Measurements from ENCODE around the gene NOD1.

NOD1 gene

DNA sequence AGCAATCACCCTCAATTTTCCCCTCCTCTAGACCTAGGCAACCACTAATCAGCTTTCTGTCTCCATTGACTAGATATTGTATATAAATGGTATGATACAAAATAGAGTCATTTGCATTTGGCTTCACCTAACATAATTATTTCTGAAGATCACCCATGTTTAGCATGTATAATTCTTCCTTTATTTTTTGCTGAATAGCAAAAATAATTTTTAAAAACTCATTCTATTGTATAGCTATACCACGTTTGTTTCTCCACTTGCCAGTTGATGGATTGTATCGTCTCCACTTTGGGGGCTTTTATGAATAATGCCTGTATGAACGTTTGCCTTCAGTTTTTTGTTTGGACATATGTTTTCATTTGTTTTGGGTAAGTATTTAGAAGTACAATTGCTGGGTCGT is 98.8 kb downstream of the NOD1 start:
- H3K27me3 ChIP-seq (ENCODE audit: insufficient read depth, poor library complexity, severe bottlenecking) = no peaks in the 10 kb centered on the region
- ATAC-seq (ENCODE audit: low read depth) (no peak), DNase-seq (ENCODE audit: low spot score) (no peak)
- H3K4me3 ChIP-seq (ENCODE audit: severe bottlenecking) = no peak overlapping the region
- TF ChIP-seq, protein P1, sequence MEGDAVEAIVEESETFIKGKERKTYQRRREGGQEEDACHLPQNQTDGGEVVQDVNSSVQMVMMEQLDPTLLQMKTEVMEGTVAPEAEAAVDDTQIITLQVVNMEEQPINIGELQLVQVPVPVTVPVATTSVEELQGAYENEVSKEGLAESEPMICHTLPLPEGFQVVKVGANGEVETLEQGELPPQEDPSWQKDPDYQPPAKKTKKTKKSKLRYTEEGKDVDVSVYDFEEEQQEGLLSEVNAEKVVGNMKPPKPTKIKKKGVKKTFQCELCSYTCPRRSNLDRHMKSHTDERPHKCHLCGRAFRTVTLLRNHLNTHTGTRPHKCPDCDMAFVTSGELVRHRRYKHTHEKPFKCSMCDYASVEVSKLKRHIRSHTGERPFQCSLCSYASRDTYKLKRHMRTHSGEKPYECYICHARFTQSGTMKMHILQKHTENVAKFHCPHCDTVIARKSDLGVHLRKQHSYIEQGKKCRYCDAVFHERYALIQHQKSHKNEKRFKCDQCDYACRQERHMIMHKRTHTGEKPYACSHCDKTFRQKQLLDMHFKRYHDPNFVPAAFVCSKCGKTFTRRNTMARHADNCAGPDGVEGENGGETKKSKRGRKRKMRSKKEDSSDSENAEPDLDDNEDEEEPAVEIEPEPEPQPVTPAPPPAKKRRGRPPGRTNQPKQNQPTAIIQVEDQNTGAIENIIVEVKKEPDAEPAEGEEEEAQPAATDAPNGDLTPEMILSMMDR (IDR thresholded peaks at IDR 0.05; ENCODE audit: poor library complexity, severe bottlenecking) = no peak
- H3K9me3 ChIP-seq (ENCODE audit: severe bottlenecking) = peaks cover 3% of the 10 kb centered on the region
- no peaks in the 10 kb centered on the region for H3K36me3 ChIP-seq (ENCODE audit: low read depth)
- H3K4me1 ChIP-seq (ENCODE audit: insufficient read depth, poor library complexity, severe bottlenecking) = no peaks in the 10 kb centered on the region
- H3K27ac ChIP-seq (ENCODE audit: poor library complexity, severe bottlenecking) = no peak overlapping the region

DNA sequence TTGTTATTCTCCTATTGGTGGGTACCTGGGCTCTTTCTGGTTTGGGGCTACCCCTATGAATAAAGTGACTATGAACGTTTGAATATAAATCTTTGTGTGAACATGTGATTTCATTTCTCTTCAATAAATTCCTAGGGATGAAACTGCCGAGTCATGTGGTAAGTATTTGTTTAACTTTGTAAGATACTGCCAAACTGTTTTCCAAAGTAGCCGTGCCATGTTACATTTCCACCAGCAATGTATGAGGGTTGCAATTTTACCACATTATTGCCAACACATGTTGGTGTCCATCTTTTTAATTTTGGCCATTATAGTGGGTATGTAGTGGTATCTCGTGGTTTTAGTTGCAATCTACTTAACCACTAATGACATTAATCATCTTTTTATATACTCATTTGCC is 99.5 kb downstream of the NOD1 start:
- Histone ChIP-seq H3K36me3 (ENCODE audit: low read depth) (no peaks in the 10 kb centered on the region), H3K27ac (ENCODE audit: poor library complexity, severe bottlenecking) (no peak overlapping the region), H3K9me3 (ENCODE audit: severe bottlenecking) (peaks cover 3% of the 10 kb centered on the region), H3K4me3 (ENCODE audit: severe bottlenecking) (no peak overlapping the region), H3K27me3 (ENCODE audit: insufficient read depth, poor library complexity, severe bottlenecking) (no peaks in the 10 kb centered on the region), H3K4me1 (ENCODE audit: insufficient read depth, poor library complexity, severe bottlenecking) (no peaks in the 10 kb centered on the region)
- ATAC-seq (ENCODE audit: low read depth) (no peak), DNase-seq (ENCODE audit: low spot score) (no peak)
- TF ChIP-seq, protein P1 (IDR thresholded peaks at IDR 0.05; ENCODE audit: poor library complexity, severe bottlenecking) = no peak

DNA sequence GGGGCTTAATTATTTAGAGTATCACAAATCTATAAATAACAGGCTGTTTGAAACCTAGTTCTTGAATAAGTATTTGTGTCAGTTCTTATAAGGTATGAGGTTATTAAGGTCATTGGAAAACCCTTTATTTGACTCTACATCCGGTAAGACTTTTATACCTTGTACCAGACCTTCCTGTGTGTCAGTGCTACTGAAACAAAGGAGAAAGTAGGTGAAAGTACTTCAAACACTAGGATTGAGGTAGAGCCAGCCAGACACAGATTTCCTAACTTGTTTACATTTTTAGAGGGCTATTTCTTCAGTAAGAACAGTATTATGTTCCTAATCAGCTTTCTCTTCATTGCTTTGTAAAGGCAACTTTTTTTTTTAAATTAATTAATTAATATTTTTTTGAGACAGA is 100.3 kb downstream of the NOD1 start:
- H3K27ac ChIP-seq (ENCODE audit: poor library complexity, severe bottlenecking) = no peak overlapping the region
- H3K9me3 ChIP-seq (ENCODE audit: severe bottlenecking) = peaks cover 3% of the 10 kb centered on the region
- no peaks in the 10 kb centered on the region for H3K27me3 ChIP-seq (ENCODE audit: insufficient read depth, poor library complexity, severe bottlenecking)
- no peak for DNase-seq (ENCODE audit: low spot score)
- TF ChIP-seq, protein P1 (IDR thresholded peaks at IDR 0.05; ENCODE audit: poor library complexity, severe bottlenecking) = no peak
- H3K36me3 ChIP-seq (ENCODE audit: low read depth) = no peaks in the 10 kb centered on the region
- ATAC-seq (ENCODE audit: low read depth) = no peak
- H3K4me3 ChIP-seq (ENCODE audit: severe bottlenecking) = no peak overlapping the region
- no peaks in the 10 kb centered on the region for H3K4me1 ChIP-seq (ENCODE audit: insufficient read depth, poor library complexity, severe bottlenecking)
